Measurements from ENCODE around the gene ANXA4. TPM values are rescaled to one million over a fixed set of nuclear protein-coding genes. Genes with fewer than 3 reads are reported as not detected.

ANXA4 gene
- total RNA-seq, 1 donor from 2014 or later = 4.7 TPM

GRCh38 chr2:69835666-69836065 lies 93.7 kb downstream of the ANXA4 start:
- H2AFZ ChIP-seq (replicated peaks) = no peak overlapping the region
- no peak overlapping the region for H3K4me2 ChIP-seq
- H3K27ac ChIP-seq = no peak overlapping the region
- peaks cover 17% of the 10 kb centered on the region for H3K4me1 ChIP-seq
- DNase-seq (ENCODE audit: low spot score) = no peak
- H3K9ac ChIP-seq = no peak overlapping the region
- H4K20me1 ChIP-seq (ENCODE audit: low read depth) = peaks cover 31% of the 10 kb centered on the region
- H3K4me3 Mint-ChIP-seq = no peak overlapping the region
- no peak overlapping the region for H3K27ac Mint-ChIP-seq
- peaks cover 9% of the 10 kb centered on the region for H3K36me3 Mint-ChIP-seq
- H3K27me3 ChIP-seq = no peaks in the 10 kb centered on the region
- peaks cover 9% of the 10 kb centered on the region for H3K4me1 Mint-ChIP-seq
- H3K9me3 Mint-ChIP-seq = no peaks in the 10 kb centered on the region
- H3F3A ChIP-seq (ENCODE audit: low read depth) = peaks cover 4% of the 10 kb centered on the region
- TF ChIP-seq EZH2phosphoT487 (IDR thresholded peaks at IDR 0.05) = no peak
- TF ChIP-seq EZH2 (IDR thresholded peaks at IDR 0.05) = no peak
- TF ChIP-seq CTCF (IDR thresholded peaks at IDR 0.05) = no peak
- H3K79me2 ChIP-seq (ENCODE audit: low read depth) = peaks cover 74% of the 10 kb centered on the region
- no peaks in the 10 kb centered on the region for H3K9me3 ChIP-seq (ENCODE audit: low read depth)
- no peaks in the 10 kb centered on the region for H3K27me3 Mint-ChIP-seq (ENCODE audit: insufficient read depth, low read depth)
- H3K36me3 ChIP-seq = peaks cover 8% of the 10 kb centered on the region
- H3K4me3 ChIP-seq = no peak overlapping the region

DNA sequence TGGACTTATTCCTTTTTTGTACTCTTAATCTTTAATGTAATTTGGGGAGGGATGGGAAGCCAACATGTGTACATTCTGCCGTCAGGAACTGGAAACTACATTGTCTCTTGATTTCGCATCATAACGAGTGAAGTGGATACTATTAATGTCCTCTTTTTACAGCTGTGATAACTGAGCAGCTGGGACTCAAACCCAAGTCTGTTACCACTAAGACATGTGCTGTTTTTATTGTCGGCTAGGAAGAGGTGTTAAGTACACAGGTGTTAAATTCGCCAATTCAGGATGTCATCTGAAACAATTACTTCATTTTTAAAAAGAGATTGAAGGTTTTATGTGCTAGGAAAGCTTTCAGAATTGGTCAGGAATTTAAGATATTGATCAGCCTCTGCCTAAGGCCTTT lies 94.4 kb downstream of the ANXA4 start:
- H3K9me3 Mint-ChIP-seq = no peaks in the 10 kb centered on the region
- Histone ChIP-seq H3K4me2 (no peak overlapping the region), H2AFZ (replicated peaks) (no peak overlapping the region), H4K20me1 (ENCODE audit: low read depth) (peaks cover 24% of the 10 kb centered on the region), H3K9ac (no peak overlapping the region), H3K4me3 (no peak overlapping the region), H3K9me3 (ENCODE audit: low read depth) (no peaks in the 10 kb centered on the region), H3K27me3 (no peaks in the 10 kb centered on the region), H3K36me3 (peaks cover 8% of the 10 kb centered on the region), H3F3A (ENCODE audit: low read depth) (peaks cover 4% of the 10 kb centered on the region), H3K4me1 (peaks cover 11% of the 10 kb centered on the region), H3K27ac (no peak overlapping the region), H3K79me2 (ENCODE audit: low read depth) (peaks cover 67% of the 10 kb centered on the region)
- peaks cover 4% of the 10 kb centered on the region for H3K4me1 Mint-ChIP-seq
- H3K27ac Mint-ChIP-seq = no peak overlapping the region
- DNase-seq (ENCODE audit: low spot score) = no peak
- H3K4me3 Mint-ChIP-seq = no peak overlapping the region
- TF ChIP-seq EZH2phosphoT487 (IDR thresholded peaks at IDR 0.05) = no peak
- TF ChIP-seq CTCF (IDR thresholded peaks at IDR 0.05) = no peak
- no peak for TF ChIP-seq EZH2 (IDR thresholded peaks at IDR 0.05)
- no peaks in the 10 kb centered on the region for H3K27me3 Mint-ChIP-seq (ENCODE audit: insufficient read depth, low read depth)
- H3K36me3 Mint-ChIP-seq = peaks cover 9% of the 10 kb centered on the region

DNA sequence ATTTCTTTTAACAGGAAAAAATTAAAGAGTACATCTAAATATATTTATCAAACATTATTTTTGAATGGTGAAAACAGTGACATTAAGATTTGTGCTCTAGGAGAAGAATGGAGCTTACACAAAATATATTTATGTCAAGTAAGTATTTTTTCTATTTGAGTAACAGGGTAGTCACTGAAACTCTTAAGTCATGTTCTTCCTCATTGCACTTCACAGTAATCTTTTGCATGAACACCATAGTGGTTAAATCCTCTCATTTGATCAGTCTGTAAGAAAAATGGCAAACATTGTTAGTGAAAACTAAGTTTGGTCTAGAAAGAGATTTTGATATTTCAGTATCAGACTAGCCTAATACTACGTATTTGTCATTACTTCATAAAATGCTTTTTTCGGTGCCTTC lies 95.6 kb downstream of the ANXA4 start:
- H3K4me3 Mint-ChIP-seq = no peak overlapping the region
- TF ChIP-seq CTCF (IDR thresholded peaks at IDR 0.05) (no peak), EZH2 (IDR thresholded peaks at IDR 0.05) (no peak), EZH2phosphoT487 (IDR thresholded peaks at IDR 0.05) (no peak)
- no peaks in the 10 kb centered on the region for H3K27me3 Mint-ChIP-seq (ENCODE audit: insufficient read depth, low read depth)
- Histone ChIP-seq H3K27me3 (no peaks in the 10 kb centered on the region), H3K4me3 (no peak overlapping the region), H3F3A (ENCODE audit: low read depth) (peaks cover 4% of the 10 kb centered on the region), H3K36me3 (peaks cover 8% of the 10 kb centered on the region), H3K4me1 (peaks cover 4% of the 10 kb centered on the region), H3K27ac (no peak overlapping the region), H4K20me1 (ENCODE audit: low read depth) (peaks cover 15% of the 10 kb centered on the region), H3K9me3 (ENCODE audit: low read depth) (no peaks in the 10 kb centered on the region), H2AFZ (replicated peaks) (no peak overlapping the region), H3K9ac (no peak overlapping the region), H3K4me2 (no peak overlapping the region), H3K79me2 (ENCODE audit: low read depth) (peaks cover 55% of the 10 kb centered on the region)
- no peak overlapping the region for H3K27ac Mint-ChIP-seq
- H3K4me1 Mint-ChIP-seq = no peaks in the 10 kb centered on the region
- no peaks in the 10 kb centered on the region for H3K9me3 Mint-ChIP-seq
- H3K36me3 Mint-ChIP-seq = peaks cover 8% of the 10 kb centered on the region
- no peak for DNase-seq (ENCODE audit: low spot score)
